Neural cell (in vitro differentiated cells): ENCODE data around the gene SLC25A26. TPM values are rescaled to one million over a fixed set of nuclear protein-coding genes. Genes with fewer than 3 reads are reported as not detected.

Experiments used
- H2AFZ ChIP-seq: fragments of 200-600, 300-800 bp; sonication (generic), shearing (Covaris generic); 2 replicates; pipeline ENCODE4 v1.6.0; 2014; ENCODE audit warnings: low read depth, mild to moderate bottlenecking, antibody characterized with exemption, low read length, moderate library complexity
- H3F3A ChIP-seq: fragments of 200-600 bp; shearing (Covaris generic); 2 replicates; pipeline ENCODE4 v1.6.1; 2016; ENCODE audit warnings: mild to moderate bottlenecking, moderate library complexity, mixed read lengths, antibody characterized with exemption, low read length; ENCODE audit not compliant: insufficient read depth, poor library complexity, severe bottlenecking
- H3K27ac ChIP-seq: fragments of 200-600, 300-800 bp; sonication (generic), shearing (Covaris generic); 2 replicates; pipeline ENCODE4 v1.5.1; 2014; ENCODE audit warnings: mild to moderate bottlenecking, low read length, moderate library complexity
- H3K27me3 ChIP-seq: fragments of 300-800, 200-600 bp; sonication (generic), shearing (Covaris generic); 2 replicates; pipeline ENCODE4 v1.6.0; 2014; ENCODE audit warnings: mild to moderate bottlenecking, low read depth, low read length, moderate library complexity; ENCODE audit not compliant: insufficient read depth
- H3K36me3 ChIP-seq: fragments of 300-800, 200-600 bp; sonication (generic), shearing (Covaris generic); 2 replicates; pipeline ENCODE4 v1.5.1; 2014; ENCODE audit warnings: mild to moderate bottlenecking, antibody characterized with exemption, low read length, moderate library complexity; ENCODE audit not compliant: insufficient read depth
- H3K4me2 ChIP-seq: fragments of 300-800, 200-600 bp; sonication (generic), shearing (Covaris generic); 2 replicates; pipeline ENCODE4 v1.6.0; 2014; ENCODE audit warnings: mild to moderate bottlenecking, low read length
- H3K4me3 ChIP-seq: fragments of 300-800, 200-600 bp; sonication (generic), shearing (Covaris generic); 2 replicates; pipeline ENCODE4 v1.5.1; 2014; ENCODE audit warnings: mild to moderate bottlenecking, low read length, moderate library complexity
- H3K79me2 ChIP-seq: fragments of 200-600 bp; shearing (Covaris generic); replicated peaks from 2 replicates; pipeline ENCODE4 v1.6.0; 2014; ENCODE audit warnings: mild to moderate bottlenecking, low read length, moderate library complexity; ENCODE audit not compliant: insufficient read depth
- H3K9ac ChIP-seq: fragments of 300-800, 200-600 bp; sonication (generic), shearing (Covaris generic); 2 replicates; pipeline ENCODE4 v1.6.1; 2016; ENCODE audit warnings: mild to moderate bottlenecking, low read length, mixed read lengths
- H3K9me2 ChIP-seq: fragments of 200-600 bp; shearing (Covaris generic); 2 replicates; pipeline ENCODE4 v1.6.1; 2016; ENCODE audit warnings: mild to moderate bottlenecking, low read length, mixed read lengths; ENCODE audit not compliant: insufficient read depth
- H3K9me3 ChIP-seq: fragments of 200-600, 300-800 bp; sonication (generic), shearing (Covaris generic); 2 replicates; pipeline ENCODE4 v1.6.1; 2016; ENCODE audit warnings: mild to moderate bottlenecking, mixed run types, low read length, moderate library complexity, mixed read lengths
- H4K20me1 ChIP-seq: fragments of 200-600 bp; shearing (Covaris generic); 2 replicates; pipeline ENCODE4 v1.6.1; 2016; ENCODE audit warnings: mild to moderate bottlenecking, mixed run types; ENCODE audit not compliant: insufficient read depth
- EP300 ChIP-seq: fragments of 450-650 bp; conservative IDR thresholded peaks from 2 replicates; pipeline ENCODE4 v1.6.1; 2014; ENCODE audit warnings: antibody characterized with exemption, mild to moderate bottlenecking, moderate library complexity; ENCODE audit not compliant: poor library complexity, severe bottlenecking
- EZH2 ChIP-seq: fragments of 200-600, 300-800 bp; shearing (Covaris generic), sonication (generic); IDR thresholded peaks from 2 replicates; pipeline ENCODE4 v1.6.1; 2014; ENCODE audit warnings: antibody characterized with exemption, low read length, borderline replicate concordance, mild to moderate bottlenecking; ENCODE audit not compliant: insufficient read depth, poor library complexity, severe bottlenecking
- MXI1 ChIP-seq: fragments of 450-650 bp; conservative IDR thresholded peaks from 2 replicates; pipeline ENCODE4 v1.6.1; 2014; ENCODE audit warnings: antibody characterized with exemption, mild to moderate bottlenecking; ENCODE audit not compliant: poor library complexity, severe bottlenecking
- POLR2AphosphoS5 ChIP-seq: IDR thresholded peaks from 2 replicates; pipeline ENCODE4 v1.6.1; 2012
- RAD21 ChIP-seq: fragments of 450-650 bp; conservative IDR thresholded peaks from 2 replicates; pipeline ENCODE4 v1.6.1; 2014; ENCODE audit warnings: antibody characterized with exemption, mild to moderate bottlenecking, moderate library complexity
- REST ChIP-seq: IDR thresholded peaks from 2 replicates; pipeline ENCODE4 v1.6.1; 2012; ENCODE audit warnings: borderline replicate concordance
- SMC3 ChIP-seq: fragments of 450-650 bp; conservative IDR thresholded peaks from 2 replicates; pipeline ENCODE4 v1.6.1; 2014; ENCODE audit warnings: antibody characterized with exemption, mild to moderate bottlenecking, moderate library complexity; ENCODE audit not compliant: poor library complexity
- TAF1 ChIP-seq: IDR thresholded peaks from 2 replicates; pipeline ENCODE4 v1.6.1; 2012; ENCODE audit warnings: low read depth
- polyA plus RNA-seq: library from polyadenylated mRNA; depleted of rRNA; stranded (reverse); fragments of >200 nt; gene quantifications from 2 replicates; pipeline ENCODE4 v1.2.3, GENCODE V29; 2014
- TF ChIP-seq, protein P1 (sequence below): fragments of 450-650 bp; IDR thresholded peaks from 2 replicates; pipeline ENCODE4 v1.5.1; 2014; ENCODE audit warnings: antibody characterized with exemption, mild to moderate bottlenecking, moderate library complexity; ENCODE audit not compliant: poor library complexity, severe bottlenecking

The SLC25A26 gene
- polyA plus RNA-seq, 1 donor from 2014 or later, result 21.0 TPM

DNA sequence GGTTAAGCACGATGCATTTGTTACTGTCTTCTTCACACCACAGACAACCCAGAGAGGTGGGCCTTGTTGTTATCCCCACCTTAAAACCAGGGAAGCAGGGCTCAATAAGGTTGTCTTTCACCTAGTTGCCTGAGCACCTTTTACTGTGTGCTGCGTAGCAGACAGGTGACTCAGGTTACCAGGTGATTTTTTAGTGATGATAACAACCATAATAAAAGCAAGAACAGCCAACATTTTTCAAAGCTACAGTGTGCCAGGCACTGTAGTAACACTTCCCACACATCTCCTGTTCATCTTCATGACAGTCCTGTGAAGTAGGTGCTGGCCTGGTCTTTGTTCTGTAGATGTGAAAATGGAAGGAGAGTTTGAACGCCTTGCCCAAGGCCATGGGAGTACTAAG is 132.2 kb downstream of the SLC25A26 start:
- no peak overlapping the region for H3K27ac ChIP-seq
- no peak overlapping the region for H2AFZ ChIP-seq
- H3K4me3 ChIP-seq, result no peak overlapping the region
- H4K20me1 ChIP-seq, result no peaks in the 10 kb centered on the region
- no peaks in the 10 kb centered on the region for H3K27me3 ChIP-seq
- no peaks in the 10 kb centered on the region for H3F3A ChIP-seq
- TF ChIP-seq EP300, result no peak
- H3K4me2 ChIP-seq, result no peak overlapping the region
- no peaks in the 10 kb centered on the region for H3K9me2 ChIP-seq
- H3K79me2 ChIP-seq, result no peaks in the 10 kb centered on the region
- no peaks in the 10 kb centered on the region for H3K9me3 ChIP-seq
- H3K36me3 ChIP-seq, result no peaks in the 10 kb centered on the region
- no peak overlapping the region for H3K9ac ChIP-seq

DNA sequence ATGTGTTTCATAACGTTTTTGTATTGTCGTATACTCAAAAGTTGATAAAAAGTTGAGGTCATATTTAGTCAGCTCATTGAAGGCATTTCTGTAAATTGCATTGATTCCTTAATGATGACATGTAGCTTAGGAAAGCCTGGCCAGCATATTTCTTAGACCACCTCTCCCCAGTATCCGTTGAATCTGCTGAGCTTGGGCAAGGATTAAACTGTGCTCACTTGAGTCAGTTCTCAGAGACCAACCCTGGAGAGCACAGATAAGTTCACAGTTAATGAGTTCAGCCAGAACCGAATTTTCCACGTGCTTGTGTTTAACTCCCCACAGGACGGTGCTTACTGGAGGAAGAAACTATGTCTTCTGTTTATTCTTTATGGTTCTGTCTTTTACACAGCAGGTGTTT is 132.7 kb downstream of the SLC25A26 start:
- no peak overlapping the region for H3K4me3 ChIP-seq
- no peak overlapping the region for H3K9ac ChIP-seq
- H3K27ac ChIP-seq, result no peak overlapping the region
- no peak overlapping the region for H3K4me2 ChIP-seq
- H2AFZ ChIP-seq, result no peak overlapping the region
- no peaks in the 10 kb centered on the region for H3K79me2 ChIP-seq
- no peaks in the 10 kb centered on the region for H4K20me1 ChIP-seq
- H3K9me2 ChIP-seq, result no peaks in the 10 kb centered on the region
- TF ChIP-seq, protein P1, sequence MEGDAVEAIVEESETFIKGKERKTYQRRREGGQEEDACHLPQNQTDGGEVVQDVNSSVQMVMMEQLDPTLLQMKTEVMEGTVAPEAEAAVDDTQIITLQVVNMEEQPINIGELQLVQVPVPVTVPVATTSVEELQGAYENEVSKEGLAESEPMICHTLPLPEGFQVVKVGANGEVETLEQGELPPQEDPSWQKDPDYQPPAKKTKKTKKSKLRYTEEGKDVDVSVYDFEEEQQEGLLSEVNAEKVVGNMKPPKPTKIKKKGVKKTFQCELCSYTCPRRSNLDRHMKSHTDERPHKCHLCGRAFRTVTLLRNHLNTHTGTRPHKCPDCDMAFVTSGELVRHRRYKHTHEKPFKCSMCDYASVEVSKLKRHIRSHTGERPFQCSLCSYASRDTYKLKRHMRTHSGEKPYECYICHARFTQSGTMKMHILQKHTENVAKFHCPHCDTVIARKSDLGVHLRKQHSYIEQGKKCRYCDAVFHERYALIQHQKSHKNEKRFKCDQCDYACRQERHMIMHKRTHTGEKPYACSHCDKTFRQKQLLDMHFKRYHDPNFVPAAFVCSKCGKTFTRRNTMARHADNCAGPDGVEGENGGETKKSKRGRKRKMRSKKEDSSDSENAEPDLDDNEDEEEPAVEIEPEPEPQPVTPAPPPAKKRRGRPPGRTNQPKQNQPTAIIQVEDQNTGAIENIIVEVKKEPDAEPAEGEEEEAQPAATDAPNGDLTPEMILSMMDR, result no peak
- no peak for TF ChIP-seq POLR2AphosphoS5
- no peak for TF ChIP-seq MXI1
- no peak for TF ChIP-seq SMC3
- TF ChIP-seq RAD21, result no peak
- TF ChIP-seq TAF1, result no peak
- no peaks in the 10 kb centered on the region for H3K36me3 ChIP-seq
- no peaks in the 10 kb centered on the region for H3F3A ChIP-seq
- no peaks in the 10 kb centered on the region for H3K9me3 ChIP-seq
- no peaks in the 10 kb centered on the region for H3K27me3 ChIP-seq

GRCh38 chr3:66354001-66354400 is 133.2 kb downstream of the SLC25A26 start:
- TF ChIP-seq POLR2AphosphoS5 (no peak), REST (no peak), EZH2 (no peak), MXI1 (no peak), SMC3 (no peak), RAD21 (no peak), EP300 (no peak), TAF1 (no peak)
- TF ChIP-seq, protein P1, result no peak
- Histone ChIP-seq H3K4me3 (no peak overlapping the region), H3K9me2 (no peaks in the 10 kb centered on the region), H3F3A (no peaks in the 10 kb centered on the region), H3K79me2 (no peaks in the 10 kb centered on the region), H3K27ac (no peak overlapping the region), H4K20me1 (no peaks in the 10 kb centered on the region), H3K9me3 (no peaks in the 10 kb centered on the region), H3K27me3 (no peaks in the 10 kb centered on the region), H3K9ac (no peak overlapping the region), H3K4me2 (no peak overlapping the region), H3K36me3 (no peaks in the 10 kb centered on the region), H2AFZ (no peak overlapping the region)
